ENCODE data around the gene AGAP1. TPM values are rescaled to one million over a fixed set of nuclear protein-coding genes. Genes with fewer than 3 reads are reported as not detected.

The AGAP1 gene
- total and polyA plus RNA-seq, 11 donors: 5.9 to 21.6 (median 18.9) TPM

GRCh38 chr2:235960011-235960715, 466.3 kb downstream of the AGAP1 start:
- H3K36me3 ChIP-seq: peaks cover 0 to 5% (median 0%) of the 10 kb centered on the region in 9 donors
- DNase-seq (no peak), ATAC-seq (no peak)
- no peak overlapping the region for H3K27ac ChIP-seq
- H3K27me3 ChIP-seq: no peaks in the 10 kb centered on the region
- H3K4me3 ChIP-seq: no peak overlapping the region
- 95 to 97% (median 96%) methylated on average over 20 to 21 of the region's 21 CpGs for WGBS, 4 donors
- intact Hi-C loops (cut with DNase I): no loop called here
- no peaks in the 10 kb centered on the region for H3K4me1 ChIP-seq
- H3K9me3 ChIP-seq: no peaks in the 10 kb centered on the region
- TF ChIP-seq POLR2A (IDR thresholded peaks at IDR 0.05) (no peak), CTCF (IDR thresholded peaks at IDR 0.05) (no peak)

GRCh38 chr2:235960716-235961640, 467.1 kb downstream of the AGAP1 start:
- H3K4me3 ChIP-seq: no peak overlapping the region
- H3K27me3 ChIP-seq: no peaks in the 10 kb centered on the region
- H3K36me3 ChIP-seq: peaks cover 0 to 5% (median 0%) of the 10 kb centered on the region in 9 donors
- no peak for DNase-seq
- no peak overlapping the region for H3K27ac ChIP-seq
- H3K9me3 ChIP-seq: no peaks in the 10 kb centered on the region
- WGBS, 4 donors: 96 to 97% (median 97%) methylated on average over 29 to 31 of the region's 31 CpGs
- no peaks in the 10 kb centered on the region for H3K4me1 ChIP-seq
- TF ChIP-seq POLR2A (IDR thresholded peaks at IDR 0.05): no peak
- TF ChIP-seq CTCF (IDR thresholded peaks at IDR 0.05): no peak
- no peak for ATAC-seq
- intact Hi-C loops (cut with DNase I): no loop called here

- Histone ChIP-seq H3K27ac (no peak overlapping the region), H3K4me1 (no peaks in the 10 kb centered on the region), H3K9me3 (no peaks in the 10 kb centered on the region), H3K36me3 (peaks cover 0 to 5% (median 0%) of the 10 kb centered on the region in 9 donors), H3K4me3 (no peak overlapping the region), H3K27me3 (no peaks in the 10 kb centered on the region)
- WGBS, 4 donors: 96 to 100% (median 98%) methylated on average over 12 of the region's 12 CpGs
- TF ChIP-seq POLR2A (IDR thresholded peaks at IDR 0.05): no peak
- no peak for ATAC-seq
- intact Hi-C loops (cut with DNase I): no loop called here
- no peak for DNase-seq
Measured at GRCh38 chr2:235961711-235962110, 467.9 kb downstream of the AGAP1 start.

- no peak for TF ChIP-seq POLR2A (IDR thresholded peaks at IDR 0.05)
- no peak for TF ChIP-seq CTCF (IDR thresholded peaks at IDR 0.05)
- Histone ChIP-seq H3K27ac (no peak overlapping the region), H3K4me1 (peaks cover 0 to 3% (median 0%) of the 10 kb centered on the region in 12 donors), H3K9me3 (no peaks in the 10 kb centered on the region), H3K27me3 (no peaks in the 10 kb centered on the region), H3K4me3 (no peak overlapping the region), H3K36me3 (peaks cover 0 to 9% (median 0%) of the 10 kb centered on the region in 9 donors)
- DNase-seq (no peak), ATAC-seq (no peak)
- 92 to 95% (median 93%) methylated on average over 17 of the region's 17 CpGs for WGBS, 4 donors
- intact Hi-C loops (cut with DNase I): no loop called here
Measured at GRCh38 chr2:235963853-235964577, 470.2 kb downstream of the AGAP1 start.

Data from heart left ventricle (tissue), 16 donors.